Measurements from ENCODE around the gene SSBP2. TPM values are rescaled to one million over a fixed set of nuclear protein-coding genes. Genes with fewer than 3 reads are reported as not detected.
A peak's percentile ranks its signal among the peaks of the same experiment; 100 is the strongest.

The SSBP2 gene
- total RNA-seq, 1 donor from 2014 or later: 149 TPM

DNA sequence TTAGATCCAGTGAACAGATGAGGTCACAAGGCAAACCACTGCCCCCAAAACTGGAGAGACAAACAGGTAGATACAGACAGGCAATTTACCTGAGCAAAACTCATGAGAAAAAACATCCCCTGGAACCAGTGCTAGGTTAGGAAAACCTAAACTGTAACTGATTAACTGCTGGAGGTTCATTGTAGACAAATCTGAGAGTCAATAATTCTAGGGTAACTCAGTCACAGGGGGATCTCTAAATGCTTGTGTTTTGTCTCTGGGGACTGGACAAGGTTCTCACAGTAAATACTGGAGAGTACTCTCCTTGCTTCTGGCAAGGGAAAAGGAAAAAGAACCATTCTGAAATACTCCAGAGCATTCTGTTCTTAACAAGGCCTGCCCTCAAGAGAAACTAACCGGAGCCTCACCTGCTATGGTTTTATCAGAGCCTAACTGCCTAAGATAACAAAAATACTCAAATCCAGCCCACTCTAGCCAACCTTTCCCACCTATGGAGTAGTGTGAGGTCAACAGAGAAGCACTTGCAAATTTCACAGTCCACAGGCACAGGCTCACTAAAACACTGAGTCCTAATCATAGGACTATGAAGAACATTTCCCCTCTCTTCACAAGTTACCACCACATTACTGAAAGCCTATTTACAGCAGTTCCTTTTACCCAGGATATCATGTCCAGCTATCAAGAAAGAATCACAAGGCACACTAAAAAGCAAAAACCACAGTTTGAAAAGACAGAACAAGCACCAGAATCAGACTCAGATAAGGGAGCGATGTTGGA, 217.1 kb downstream of the SSBP2 start:
- Mint-ChIP-seq H3K36me3 (ENCODE audit: low read depth, unreplicated experiment) (peaks cover 3% of the 10 kb centered on the region), H3K4me1 (ENCODE audit: unreplicated experiment) (peaks cover 14% of the 10 kb centered on the region), H3K27ac (ENCODE audit: unreplicated experiment) (peak overlapping the region; percentile 59), H3K4me3 (ENCODE audit: unreplicated experiment) (no peak overlapping the region), H3K27me3 (ENCODE audit: unreplicated experiment) (no peaks in the 10 kb centered on the region), H3K9me3 (ENCODE audit: unreplicated experiment) (no peaks in the 10 kb centered on the region)
- TF ChIP-seq, protein P1, sequence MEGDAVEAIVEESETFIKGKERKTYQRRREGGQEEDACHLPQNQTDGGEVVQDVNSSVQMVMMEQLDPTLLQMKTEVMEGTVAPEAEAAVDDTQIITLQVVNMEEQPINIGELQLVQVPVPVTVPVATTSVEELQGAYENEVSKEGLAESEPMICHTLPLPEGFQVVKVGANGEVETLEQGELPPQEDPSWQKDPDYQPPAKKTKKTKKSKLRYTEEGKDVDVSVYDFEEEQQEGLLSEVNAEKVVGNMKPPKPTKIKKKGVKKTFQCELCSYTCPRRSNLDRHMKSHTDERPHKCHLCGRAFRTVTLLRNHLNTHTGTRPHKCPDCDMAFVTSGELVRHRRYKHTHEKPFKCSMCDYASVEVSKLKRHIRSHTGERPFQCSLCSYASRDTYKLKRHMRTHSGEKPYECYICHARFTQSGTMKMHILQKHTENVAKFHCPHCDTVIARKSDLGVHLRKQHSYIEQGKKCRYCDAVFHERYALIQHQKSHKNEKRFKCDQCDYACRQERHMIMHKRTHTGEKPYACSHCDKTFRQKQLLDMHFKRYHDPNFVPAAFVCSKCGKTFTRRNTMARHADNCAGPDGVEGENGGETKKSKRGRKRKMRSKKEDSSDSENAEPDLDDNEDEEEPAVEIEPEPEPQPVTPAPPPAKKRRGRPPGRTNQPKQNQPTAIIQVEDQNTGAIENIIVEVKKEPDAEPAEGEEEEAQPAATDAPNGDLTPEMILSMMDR (IDR thresholded peaks at IDR 0.05; ENCODE audit: unreplicated experiment): no peak
- no peak for DNase-seq (ENCODE audit: low spot score)

DNA sequence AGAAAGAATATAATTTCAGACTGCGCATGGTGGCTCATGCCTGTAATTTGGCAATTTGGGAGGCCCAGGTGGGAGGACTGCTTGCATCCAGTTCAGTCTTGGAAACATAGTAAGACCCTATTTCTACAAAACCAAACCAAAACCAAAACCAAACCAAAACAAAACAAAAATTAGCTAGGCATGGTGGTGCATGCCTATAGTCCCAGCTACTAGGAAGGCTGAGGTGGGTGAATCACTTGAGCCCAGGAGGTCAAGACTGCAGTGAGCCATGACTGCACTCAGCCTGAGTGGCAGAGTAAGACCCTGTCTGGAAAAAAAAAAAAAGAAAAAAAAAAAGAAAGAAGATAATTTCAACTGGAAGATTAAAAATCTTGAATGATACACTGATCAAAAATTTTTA, 220.0 kb downstream of the SSBP2 start:
- no peak overlapping the region for H3K4me3 Mint-ChIP-seq (ENCODE audit: unreplicated experiment)
- no peaks in the 10 kb centered on the region for H3K36me3 Mint-ChIP-seq (ENCODE audit: low read depth, unreplicated experiment)
- no peak for DNase-seq (ENCODE audit: low spot score)
- H3K27me3 Mint-ChIP-seq (ENCODE audit: unreplicated experiment): no peaks in the 10 kb centered on the region
- H3K4me1 Mint-ChIP-seq (ENCODE audit: unreplicated experiment): peaks cover 14% of the 10 kb centered on the region
- no peaks in the 10 kb centered on the region for H3K9me3 Mint-ChIP-seq (ENCODE audit: unreplicated experiment)
- H3K27ac Mint-ChIP-seq (ENCODE audit: unreplicated experiment): no peak overlapping the region
- TF ChIP-seq, protein P1 (IDR thresholded peaks at IDR 0.05; ENCODE audit: unreplicated experiment): no peak

DNA sequence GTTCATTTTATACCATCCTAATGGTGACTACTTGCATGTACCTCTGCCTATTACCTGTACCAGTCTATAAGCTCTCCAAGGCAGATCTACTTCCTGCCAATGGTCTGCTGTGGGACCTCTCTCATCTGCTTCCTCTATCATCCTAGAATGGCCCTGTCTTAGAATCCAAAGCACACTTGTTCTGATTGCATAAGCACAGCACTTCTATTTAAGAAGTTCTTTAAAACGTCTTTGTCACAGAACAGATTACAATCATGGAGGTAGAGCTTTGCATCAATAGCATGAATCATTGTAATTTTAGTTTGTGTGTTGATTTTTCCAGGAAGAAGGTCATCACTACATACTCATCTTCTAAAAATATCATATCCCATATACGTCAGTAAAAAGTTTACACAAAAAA, 225.2 kb downstream of the SSBP2 start:
- Mint-ChIP-seq H3K4me3 (ENCODE audit: unreplicated experiment) (no peak overlapping the region), H3K4me1 (ENCODE audit: unreplicated experiment) (peaks cover 20% of the 10 kb centered on the region), H3K36me3 (ENCODE audit: low read depth, unreplicated experiment) (no peaks in the 10 kb centered on the region), H3K9me3 (ENCODE audit: unreplicated experiment) (no peaks in the 10 kb centered on the region), H3K27me3 (ENCODE audit: unreplicated experiment) (peaks cover 3% of the 10 kb centered on the region), H3K27ac (ENCODE audit: unreplicated experiment) (peak overlapping the region; percentile 0)
- no peak for DNase-seq (ENCODE audit: low spot score)
- TF ChIP-seq, protein P1 (IDR thresholded peaks at IDR 0.05; ENCODE audit: unreplicated experiment): no peak

DNA sequence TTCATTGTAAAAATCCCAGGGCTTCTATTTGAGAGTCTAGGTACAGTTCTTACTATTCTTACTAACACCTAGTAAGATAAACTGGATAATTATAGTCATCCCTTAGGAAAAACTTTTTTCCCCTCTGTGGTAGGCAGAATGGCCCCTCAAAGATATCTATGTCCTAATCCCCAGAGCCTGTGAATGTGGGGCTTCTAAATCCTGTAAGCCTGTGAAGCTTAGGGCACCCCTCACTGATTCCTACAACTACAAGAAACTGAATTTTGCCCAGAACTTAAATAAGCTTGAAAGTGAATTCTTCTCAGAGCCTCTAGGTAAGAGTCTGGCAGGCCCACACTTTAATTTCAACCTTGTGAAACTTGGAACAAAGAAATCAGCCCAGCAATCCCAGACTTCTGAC, 226.9 kb downstream of the SSBP2 start:
- no peaks in the 10 kb centered on the region for H3K36me3 Mint-ChIP-seq (ENCODE audit: low read depth, unreplicated experiment)
- TF ChIP-seq, protein P1 (IDR thresholded peaks at IDR 0.05; ENCODE audit: unreplicated experiment): no peak
- H3K9me3 Mint-ChIP-seq (ENCODE audit: unreplicated experiment): no peaks in the 10 kb centered on the region
- H3K27me3 Mint-ChIP-seq (ENCODE audit: unreplicated experiment): peaks cover 3% of the 10 kb centered on the region
- no peak for DNase-seq (ENCODE audit: low spot score)
- no peak overlapping the region for H3K4me3 Mint-ChIP-seq (ENCODE audit: unreplicated experiment)
- H3K27ac Mint-ChIP-seq (ENCODE audit: unreplicated experiment): no peak overlapping the region
- peaks cover 20% of the 10 kb centered on the region for H3K4me1 Mint-ChIP-seq (ENCODE audit: unreplicated experiment)

DNA sequence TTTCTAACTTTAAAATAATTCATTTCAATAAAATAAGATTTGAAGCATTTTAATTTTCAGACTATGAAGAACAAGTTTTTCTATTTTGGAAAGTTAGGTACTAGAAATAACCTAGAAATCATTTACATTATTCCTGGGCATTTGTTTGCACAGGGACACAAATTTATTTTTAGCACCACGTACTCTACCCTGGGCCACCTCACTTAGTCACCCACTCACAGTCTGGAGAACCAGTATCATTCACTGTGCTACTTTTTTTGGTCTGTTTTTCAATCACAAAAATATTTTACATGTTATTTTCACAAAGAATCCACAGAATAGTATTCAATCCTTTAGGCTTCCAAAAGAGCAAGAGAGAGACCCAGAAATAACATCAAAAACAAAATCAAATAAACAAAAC, 228.3 kb downstream of the SSBP2 start:
- H3K27me3 Mint-ChIP-seq (ENCODE audit: unreplicated experiment): peaks cover 3% of the 10 kb centered on the region
- no peak overlapping the region for H3K4me3 Mint-ChIP-seq (ENCODE audit: unreplicated experiment)
- no peak for DNase-seq (ENCODE audit: low spot score)
- H3K36me3 Mint-ChIP-seq (ENCODE audit: low read depth, unreplicated experiment): no peaks in the 10 kb centered on the region
- no peak overlapping the region for H3K27ac Mint-ChIP-seq (ENCODE audit: unreplicated experiment)
- TF ChIP-seq, protein P1 (IDR thresholded peaks at IDR 0.05; ENCODE audit: unreplicated experiment): no peak
- H3K9me3 Mint-ChIP-seq (ENCODE audit: unreplicated experiment): no peaks in the 10 kb centered on the region
- peaks cover 20% of the 10 kb centered on the region for H3K4me1 Mint-ChIP-seq (ENCODE audit: unreplicated experiment)

All from endothelial cell (in vitro differentiated cells).